Prostate gland (tissue), 2 donors: ENCODE data around the gene GUCY2F. TPM values are rescaled to one million over a fixed set of nuclear protein-coding genes. Genes with fewer than 3 reads are reported as not detected.

ENCODE experiments used
- DNase-seq: peaks from one replicate; pipeline ENCODE4 v3.0.0-alpha.2; 2019; ENCODE audit warnings: low spot score
- H3K27ac ChIP-seq, 2 donors: fragments of 200-600 bp; sonication (generic); 2 replicates each; pipeline ENCODE4 v1.5.1; 2017 to 2019
- H3K27me3 ChIP-seq: fragments of 200-600 bp; sonication (generic); replicated peaks from 2 replicates; pipeline ENCODE4 v1.5.1; 2019; ENCODE audit not compliant: insufficient read depth
- H3K36me3 ChIP-seq, 2 donors: fragments of 200-600 bp; sonication (generic); 1 replicate in 1 of 2; 2 replicates in 1 of 2; pipeline versions ENCODE4 v1.5.1 to v1.8.1; 2017 to 2019
- H3K4me1 ChIP-seq: fragments of 200-600 bp; sonication (generic); replicated peaks from 2 replicates; pipeline ENCODE4 v1.5.1; 2019
- H3K4me3 ChIP-seq, 2 donors: fragments of 200-600 bp; sonication (generic); 2 replicates each; pipeline ENCODE4 v1.5.1; 2017 to 2019
- H3K9me3 ChIP-seq: fragments of 200-600 bp; sonication (generic); 2 replicates; pipeline ENCODE4 v1.5.1; 2017
- CTCF ChIP-seq, 4 experiments: fragments of 200-600 bp in 2 of 4; fragments of 450-650 bp in 2 of 4; sonication (generic) in 2 of 4; IDR thresholded peaks; 1 replicate in 3 of 4; 2 replicates in 1 of 4; pipeline ENCODE4 v1.5.1; 2016 to 2019; ENCODE audit warnings: antibody characterized with exemption in 4 of 4, mild to moderate bottlenecking in 2 of 4, moderate library complexity in 2 of 4
- POLR2A ChIP-seq: fragments of 450-650 bp; IDR thresholded peaks from one replicate; pipeline ENCODE4 v1.6.1; 2016; ENCODE audit warnings: antibody characterized with exemption, mild to moderate bottlenecking
- POLR2AphosphoS5 ChIP-seq: sonication (generic); formaldehyde crosslinking; IDR thresholded peaks from one replicate; pipeline ENCODE4 v1.6.1; 2017; ENCODE audit warnings: antibody characterized with exemption
- WGBS: methylation state at CpG from one replicate; pipeline ENCODE4 v1.1.5; 2018; 5-methylcytosine and 5-hydroxymethylcytosine counted together
- intact Hi-C: fragments of 100-400 bp; cut with DNase I; formaldehyde crosslinking; loops from one replicate; pipeline ENCODE4 v1.14.2; 2022
- total RNA-seq, 2 donors: library from RNA; depleted of rRNA; stranded (reverse); fragments of >200 nt; gene quantifications; one replicate each; pipeline ENCODE4 v1.1.0, GENCODE V29; 2016

GUCY2F gene
- total RNA-seq, 2 donors from 2014 or later: not detected

DNA sequence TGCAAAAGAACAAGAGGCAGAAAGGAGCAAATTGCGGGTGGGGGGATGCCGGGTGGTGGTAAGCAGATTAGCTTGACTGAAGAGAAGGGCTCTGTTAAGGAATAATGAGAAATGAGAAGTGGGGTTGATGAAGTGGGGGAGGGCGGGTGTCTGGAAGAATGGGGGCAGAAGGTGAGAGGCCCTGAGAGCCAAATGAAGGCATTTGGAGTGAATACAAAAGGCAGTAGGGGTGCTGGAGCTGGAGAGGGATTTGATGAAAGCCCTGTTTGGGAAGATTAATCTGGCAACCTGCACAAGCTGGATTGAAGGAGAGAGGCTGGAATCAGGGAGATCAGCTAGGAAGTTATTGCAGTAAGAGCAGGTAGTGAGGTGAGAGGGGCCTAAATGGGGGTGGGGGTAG is 82.1 kb downstream of the GUCY2F start:
- Histone ChIP-seq H3K36me3 (no peaks in the 10 kb centered on the region), H3K27me3 (no peaks in the 10 kb centered on the region), H3K9me3 (no peaks in the 10 kb centered on the region), H3K4me1 (no peaks in the 10 kb centered on the region), H3K27ac (no peak overlapping the region), H3K4me3 (no peak overlapping the region)
- 94% methylated on average over 3 of the region's 3 CpGs for WGBS
- intact Hi-C loops: no loop called here
- DNase-seq: no peak
- no peak for TF ChIP-seq CTCF (IDR thresholded peaks at IDR 0.05)
- no peak for TF ChIP-seq POLR2A
- no peak for TF ChIP-seq POLR2AphosphoS5

DNA sequence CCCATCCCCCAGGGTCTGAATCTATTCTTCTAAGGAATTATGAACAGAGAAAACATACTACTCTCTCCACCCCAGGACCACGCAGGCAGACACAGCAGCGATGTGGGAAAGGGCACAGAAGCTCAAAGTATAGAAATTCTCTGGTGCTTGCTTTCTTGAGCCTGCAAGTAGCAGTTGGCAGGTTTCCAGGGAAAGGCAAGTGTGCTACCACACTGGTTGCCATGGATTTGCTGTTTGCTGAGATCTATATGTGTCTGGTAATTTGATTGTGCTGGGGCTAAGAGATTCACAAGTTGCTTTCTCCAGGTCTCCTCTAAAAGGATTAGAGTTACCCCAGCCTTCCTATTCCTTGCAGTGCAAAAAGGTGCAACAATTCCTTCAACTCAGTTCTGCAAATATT is 83.1 kb downstream of the GUCY2F start:
- TF ChIP-seq POLR2A (no peak), CTCF (IDR thresholded peaks at IDR 0.05) (no peak), POLR2AphosphoS5 (no peak)
- Histone ChIP-seq H3K27me3 (no peaks in the 10 kb centered on the region), H3K9me3 (no peaks in the 10 kb centered on the region), H3K4me1 (no peaks in the 10 kb centered on the region), H3K27ac (no peak overlapping the region), H3K36me3 (no peaks in the 10 kb centered on the region), H3K4me3 (no peak overlapping the region)
- WGBS: 32% methylated on average over 2 of the region's 2 CpGs
- no peak for DNase-seq
- intact Hi-C loops: no loop called here

GRCh38 chrX:109398061-109398460 is 83.8 kb downstream of the GUCY2F start:
- H3K27me3 ChIP-seq: no peaks in the 10 kb centered on the region

GRCh38 chrX:109393859-109394258 is 88.0 kb downstream of the GUCY2F start:
- Histone ChIP-seq H3K4me1 (no peaks in the 10 kb centered on the region), H3K36me3 (no peaks in the 10 kb centered on the region), H3K27ac (no peak overlapping the region), H3K27me3 (no peaks in the 10 kb centered on the region), H3K4me3 (no peak overlapping the region), H3K9me3 (no peaks in the 10 kb centered on the region)
- no peak for DNase-seq
- intact Hi-C loops: no loop called here
- 36% methylated on average over 1 of the region's 1 CpG for WGBS
- no peak for TF ChIP-seq CTCF (IDR thresholded peaks at IDR 0.05)
- no peak for TF ChIP-seq POLR2AphosphoS5
- TF ChIP-seq POLR2A: no peak

More at GRCh38 chrX:109398061-109398460, 83.8 kb downstream of the GUCY2F start:
- 80% methylated on average over 1 of the region's 1 CpG for WGBS
- H3K4me3 ChIP-seq: no peak overlapping the region
- H3K36me3 ChIP-seq: no peaks in the 10 kb centered on the region
- DNase-seq: no peak
- H3K27ac ChIP-seq: no peak overlapping the region
- no peaks in the 10 kb centered on the region for H3K4me1 ChIP-seq
- intact Hi-C loops: no loop called here
- H3K9me3 ChIP-seq: no peaks in the 10 kb centered on the region
- TF ChIP-seq POLR2A (no peak), POLR2AphosphoS5 (no peak), CTCF (IDR thresholded peaks at IDR 0.05) (no peak)

DNA sequence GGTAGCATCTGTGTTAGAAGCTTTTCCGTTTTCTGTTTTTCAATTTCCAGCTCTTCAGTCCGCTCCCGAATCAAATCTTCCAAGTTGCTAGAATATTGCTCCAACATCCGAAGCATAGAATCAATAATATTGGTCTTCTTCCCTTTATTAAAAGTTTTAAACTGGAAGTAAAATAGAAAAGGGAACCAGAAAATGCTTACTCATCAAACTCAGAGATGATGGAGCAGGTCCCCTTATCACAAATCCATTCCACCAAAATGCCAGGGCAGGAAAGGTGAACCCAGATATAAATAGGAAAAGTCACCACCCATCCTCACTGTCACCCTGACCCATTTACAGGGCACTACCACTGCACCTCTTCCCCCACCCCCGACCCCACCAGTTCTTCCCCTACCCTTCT is 89.0 kb downstream of the GUCY2F start:
- 91% methylated on average over 5 of the region's 5 CpGs for WGBS

More for the DNA sequence above, 89.0 kb downstream of the GUCY2F start:
- no peak overlapping the region for H3K27ac ChIP-seq
- no peaks in the 10 kb centered on the region for H3K4me1 ChIP-seq
- H3K36me3 ChIP-seq: no peaks in the 10 kb centered on the region
- no peaks in the 10 kb centered on the region for H3K9me3 ChIP-seq
- no peaks in the 10 kb centered on the region for H3K27me3 ChIP-seq
- TF ChIP-seq POLR2A (no peak), CTCF (IDR thresholded peaks at IDR 0.05) (no peak), POLR2AphosphoS5 (no peak)
- no peak overlapping the region for H3K4me3 ChIP-seq
- intact Hi-C loops: no loop called here
- DNase-seq: no peak
